ENCODE results near the gene MAP4.

DNA sequence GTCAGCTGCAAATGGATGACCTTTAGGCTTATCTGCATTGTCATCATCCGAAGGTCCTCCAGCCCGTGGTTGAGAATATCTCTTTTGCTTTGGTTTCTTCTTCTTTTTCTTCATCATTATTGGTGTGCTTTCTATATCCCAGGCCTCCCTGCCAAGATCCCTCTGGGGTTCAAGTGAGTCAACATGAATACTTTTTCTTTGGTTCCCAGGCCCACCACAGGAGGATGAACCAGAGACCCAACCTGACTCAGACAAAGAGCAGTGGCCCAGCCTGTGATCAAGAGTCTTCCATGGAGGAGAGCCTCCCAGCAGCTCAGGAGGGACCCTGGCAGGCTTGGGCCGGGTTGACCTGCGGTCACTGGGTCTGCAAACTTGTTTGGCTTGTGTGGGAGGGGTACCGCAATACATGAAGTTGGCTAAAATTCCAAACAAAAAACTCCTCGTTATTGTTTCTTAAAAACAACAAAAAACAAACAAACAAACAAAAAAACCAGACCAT is 104.2 kb downstream of the MAP4 start:
- no peak for TF ChIP-seq YY1 (IDR thresholded peaks at IDR 0.05; ENCODE audit: insufficient read depth, insufficient read length)
- no peak for TF ChIP-seq SUZ12 (IDR thresholded peaks at IDR 0.05; ENCODE audit: extremely low read depth, insufficient read depth, insufficient read length)

Data from NT2/D1 (cell line).